HepG2 (cell line): ENCODE results near the gene ADARB2. TPM values are rescaled to one million over a fixed set of nuclear protein-coding genes. Genes with fewer than 3 reads are reported as not detected.

Experiments
- ATAC-seq: fragments of 200-7000 bp; cut with Tn5 transposase; 3 replicates; pipeline ENCODE4 v1.9.1; 2020; ENCODE audit warnings: mild to moderate bottlenecking, moderate library complexity
- BruUV-seq: library from RNA; stranded (reverse); fragments of 400-500 nt; replicated peaks from 2 replicates; lab custom pipeline; 2021; lab: Mats Ljungman, UMichigan
- CTCF ChIA-PET: fragments of 300-600 bp; formaldehyde crosslinking; extraction: SDS; loops from one replicate; lab custom pipeline; 2021; ENCODE audit warnings: low total read pairs, inconsistent platforms, low intra/inter-chr PET ratio; lab: Yijun Ruan, JAX
- POLR2A ChIA-PET: fragments of 350-600 bp; sonication (Branson Sonifier 250); formaldehyde crosslinking; loops from one replicate; lab custom pipeline; 2020; ENCODE audit warnings: antibody characterized with exemption, inconsistent platforms; lab: Yijun Ruan, JAX
- DNase-seq: peaks from one replicate; pipeline ENCODE4 v3.0.0-alpha.2; 2015; ENCODE audit warnings: low spot score
- FAIRE-seq: peaks from 3 replicates; lab custom pipeline; 2011; peaks lifted over from hg19 to GRCh38; lab: Jason Lieb, UNC
- H2AFZ ChIP-seq: one replicate; pipeline ENCODE4 v1.6.1; 2011; ENCODE audit warnings: low read length, inconsistent platforms
- H3K27ac ChIP-seq: fragments of 300-600 bp; 3 replicates; pipeline ENCODE4 v1.8.0; 2011; ENCODE audit warnings: mixed run types, mild to moderate bottlenecking, mixed read lengths, low read length, inconsistent platforms; ENCODE audit not compliant: insufficient read depth; ENCODE audit errors: extremely low read length
- H3K27me3 ChIP-seq, 2 experiments: fragments of 200-600 bp in 1 of 2; 2 replicates in 1 of 2; 3 replicates in 1 of 2; pipeline versions ENCODE4 v1.6.0 to v1.8.0; 2011; ENCODE audit warnings: low read length in 2 of 2, mild to moderate bottlenecking in 2 of 2, moderate library complexity in 2 of 2, inconsistent platforms in 1 of 2; ENCODE audit not compliant: insufficient read depth in 2 of 2, control insufficient read depth in 1 of 2
- H3K36me3 ChIP-seq, 2 experiments: fragments of 200-600 bp in 1 of 2; replicated peaks in 1 of 2; 2 replicates in 1 of 2; 3 replicates in 1 of 2; pipeline versions ENCODE4 v1.5.1 to v1.8.0; 2011; ENCODE audit warnings: low read length in 2 of 2, inconsistent platforms in 1 of 2; ENCODE audit not compliant: insufficient read depth in 2 of 2, control insufficient read depth in 1 of 2
- H3K4me1 ChIP-seq: 2 replicates; pipeline ENCODE4 v1.5.1; 2012; ENCODE audit warnings: low read length, inconsistent platforms; ENCODE audit not compliant: insufficient read depth
- H3K4me2 ChIP-seq: 2 replicates; pipeline ENCODE4 v1.6.0; 2011; ENCODE audit warnings: low read depth, low read length, inconsistent platforms
- H3K4me3 ChIP-seq, 3 experiments: fragments of 200-600 bp in 1 of 3; sonication (generic), shearing (Covaris generic) in 1 of 3; replicated peaks in 1 of 3; 2 replicates each; pipeline ENCODE4 v1.5.1; 2011 to 2016; ENCODE audit warnings: low read length in 3 of 3, inconsistent platforms in 2 of 3, low read depth in 2 of 3, mild to moderate bottlenecking in 2 of 3, control low read depth in 1 of 3, mixed read lengths in 1 of 3; ENCODE audit not compliant: insufficient read depth in 1 of 3
- H3K79me2 ChIP-seq: one replicate; pipeline ENCODE4 v1.6.1; 2011; ENCODE audit warnings: low read length, inconsistent platforms; ENCODE audit not compliant: insufficient read depth
- H3K9ac ChIP-seq: 2 replicates; pipeline ENCODE4 v1.6.0; 2011; ENCODE audit warnings: mild to moderate bottlenecking, low read depth, low read length, inconsistent platforms; ENCODE audit not compliant: insufficient read depth
- H3K9me3 ChIP-seq: 2 replicates; pipeline ENCODE4 v1.5.1; 2012; ENCODE audit warnings: mild to moderate bottlenecking, low read length
- H4K20me1 ChIP-seq: 2 replicates; pipeline ENCODE4 v1.6.0; 2011; ENCODE audit warnings: inconsistent platforms, mild to moderate bottlenecking, low read length, moderate library complexity; ENCODE audit not compliant: insufficient read depth
- FUBP1 ChIP-seq: sonication (generic); formaldehyde crosslinking; IDR thresholded peaks from 2 replicates; pipeline ENCODE4 v1.5.1; 2020; ENCODE audit warnings: missing genetic modification reagents, mild to moderate bottlenecking, borderline replicate concordance
- HDAC6 ChIP-seq: fragments of 200-600 bp; sonication (generic); IDR thresholded peaks from 2 replicates; pipeline ENCODE4 v1.7.0; 2017; ENCODE audit warnings: mild to moderate bottlenecking, antibody characterized with exemption, low read length, low read depth
- HMGXB4 ChIP-seq, 2 experiments: sonication (generic) in 1 of 2; formaldehyde crosslinking in 1 of 2; IDR thresholded peaks; 2 replicates each; pipeline versions ENCODE4 v1.4.0 to v1.6.1; 2018 to 2020; ENCODE audit warnings: missing genetic modification reagents in 2 of 2, borderline replicate concordance in 1 of 2, low read depth in 1 of 2, mild to moderate bottlenecking in 1 of 2, missing biosample characterization in 1 of 2
- KMT2B ChIP-seq: IDR thresholded peaks from 2 replicates; pipeline ENCODE4 v1.6.1; 2016; ENCODE audit warnings: missing genetic modification reagents, missing compliant biosample characterization
- PRDM4 ChIP-seq: sonication (generic); formaldehyde crosslinking; IDR thresholded peaks from 2 replicates; pipeline ENCODE4 v1.9.0; 2021; ENCODE audit warnings: missing genetic modification reagents, borderline replicate concordance
- RERE ChIP-seq: IDR thresholded peaks from 2 replicates; pipeline ENCODE4 v1.6.1; 2016; ENCODE audit warnings: low read depth, missing genetic modification reagents, missing compliant biosample characterization
- ZNF235 ChIP-seq: sonication (generic); formaldehyde crosslinking; IDR thresholded peaks from 2 replicates; pipeline ENCODE4 v1.8.1; 2023; ENCODE audit warnings: mild to moderate bottlenecking, missing genetic modification reagents, borderline replicate concordance
- ZNF891 ChIP-seq: sonication (generic); formaldehyde crosslinking; IDR thresholded peaks from 2 replicates; pipeline ENCODE4 v1.5.0; 2020; ENCODE audit warnings: mild to moderate bottlenecking, missing genetic modification reagents
- whole genome bisulfite sequencing: methylation state at CpG from one replicate; pipeline ENCODE4 v1.1.6; 2017; ENCODE audit warnings: low lambda C conversion rate; 5-methylcytosine and 5-hydroxymethylcytosine counted together
- in situ Hi-C: cut with HindIII; loops from 2 replicates; pipeline ENCODE4 v1.10.0; 2017; ENCODE audit warnings: low pct_unique_long_range_greater_than_20kb; ENCODE audit not compliant: extremely low pct_ligation_motif_present
- intact Hi-C: fragments of 100-400 bp; cut with micrococcal nuclease; formaldehyde crosslinking; loops from one replicate; pipeline ENCODE4 v1.10.0; 2022; ENCODE audit not compliant: unreplicated experiment
- polyA plus RNA-seq, 8 experiments: library from polyadenylated mRNA; depleted of rRNA in 3 of 8; stranded (reverse) in 7 of 8; unstranded in 1 of 8; fragments of >200 nt; fragmentation: Illumina TruSeq in 4 of 8; extraction: Trizol in 4 of 8; gene quantifications; 2 replicates each; pipeline versions ENCODE4 v1.2.1 to v1.2.3, GENCODE V29; 2011 to 2016; ENCODE audit warnings: low read depth in 4 of 8, missing spikeins in 1 of 8, mixed read lengths in 1 of 8; ENCODE audit not compliant: insufficient read depth in 1 of 8
- total RNA-seq, 5 experiments: library from RNA; depleted of rRNA; stranded (reverse); fragments of >200 nt; fragmentation: Illumina TruSeq; extraction: Trizol; gene quantifications; 2 replicates each; pipeline ENCODE4 v1.2.3, GENCODE V29; 2016; ENCODE audit warnings: low read depth in 1 of 5

ADARB2 gene
- total and polyA plus RNA-seq, 2 of the 13 experiments (the other 11 are each of a cell fraction or from before 2014, with no cell fraction given): not detected

- TF ChIP-seq HDAC6 (no peak), KMT2B (no peak), HMGXB4 (CRISPR knock-in tag; IDR thresholded peaks at IDR 0.05; ENCODE audit: borderline replicate concordance in 1 of 2, low read depth in 1 of 2) (no peak), ZNF891 (CRISPR knock-in tag) (no peak), ZNF235 (no peak), PRDM4 (no peak)
Observed at GRCh38 chr10:1515780-1516491, 221.4 kb downstream of the ADARB2 start (continued).

- CTCF ChIA-PET: no interaction called here
- ATAC-seq (no peak), DNase-seq (no peak), FAIRE-seq (no peak)
- WGBS: 38% methylated on average over 5 of the region's 14 CpGs
- no peaks in the 10 kb centered on the region for H3K36me3 ChIP-seq
- in situ Hi-C loops: no loop called here
- no peak overlapping the region for H3K4me3 ChIP-seq
- no peaks in the 10 kb centered on the region for H3K4me1 ChIP-seq
- no peak overlapping the region for H3K9ac ChIP-seq
- no peaks in the 10 kb centered on the region for H3K9me3 ChIP-seq
- POLR2A ChIA-PET: no interaction called here
- intact Hi-C loops: no loop called here
- H2AFZ ChIP-seq: no peak overlapping the region
- H4K20me1 ChIP-seq: no peaks in the 10 kb centered on the region
- H3K4me2 ChIP-seq: no peak overlapping the region
- peaks cover 6 to 52% of the 10 kb centered on the region in 2 experiments for H3K27me3 ChIP-seq
- H3K79me2 ChIP-seq: no peaks in the 10 kb centered on the region
- no TSS peak for BruUV-seq
- H3K27ac ChIP-seq: no peak overlapping the region
- TF ChIP-seq FUBP1 (CRISPR knock-in tag) (no peak), RERE (CRISPR knock-in tag) (no peak)
Observed at GRCh38 chr10:1515121-1515779, 222.1 kb downstream of the ADARB2 start.
